Measurements from ENCODE around the gene TBC1D20. TPM values are rescaled to one million over a fixed set of nuclear protein-coding genes. Genes with fewer than 3 reads are reported as not detected.

The TBC1D20 gene
- total RNA-seq, 1 donor from 2014 or later = 24.1 TPM

GRCh38 chr20:445514-446336 is 16.6 kb downstream of the TBC1D20 start:
- Mint-ChIP-seq H3K36me3 (ENCODE audit: low read depth) (peaks cover 61% of the 10 kb centered on the region), H3K27ac (no peak overlapping the region)

GRCh38 chr20:444862-445426 is 17.4 kb downstream of the TBC1D20 start:
- Mint-ChIP-seq H3K27ac (no peak overlapping the region), H3K4me3 (no peak overlapping the region), H3K4me1 (peaks cover 1% of the 10 kb centered on the region), H3K9me3 (no peaks in the 10 kb centered on the region), H3K27me3 (no peaks in the 10 kb centered on the region), H3K36me3 (ENCODE audit: low read depth) (peaks cover 68% of the 10 kb centered on the region)
- intact Hi-C loops (cut with micrococcal nuclease) = no loop called here
- no peak for TF ChIP-seq CTCF (IDR thresholded peaks at IDR 0.05)
- ChIA-PET POLR2A (no interaction called here), CTCF (interaction anchor here (0.5 kb wide), 1 partner anchor 31 kb away, joined by 3 read pairs; no protein-coding TSS in a partner anchor)
- ATAC-seq (ENCODE audit: low read depth) = no peak
- no peak for DNase-seq

More at GRCh38 chr20:445514-446336, 16.6 kb downstream of the TBC1D20 start:
- no peak for ATAC-seq (ENCODE audit: low read depth)
- Mint-ChIP-seq H3K27me3 (no peaks in the 10 kb centered on the region), H3K4me3 (no peak overlapping the region), H3K9me3 (no peaks in the 10 kb centered on the region), H3K4me1 (no peaks in the 10 kb centered on the region)
- ChIA-PET POLR2A (no interaction called here), CTCF (no interaction called here)
- intact Hi-C loops (cut with micrococcal nuclease) = no loop called here
- no peak for DNase-seq
- no peak for TF ChIP-seq CTCF (IDR thresholded peaks at IDR 0.05)

GRCh38 chr20:444117-444516 is 18.2 kb downstream of the TBC1D20 start:
- CTCF ChIA-PET = no interaction called here

GRCh38 chr20:443223-443775 is 19.0 kb downstream of the TBC1D20 start:
- Mint-ChIP-seq H3K27ac (no peak overlapping the region), H3K4me1 (peaks cover 18% of the 10 kb centered on the region)
- POLR2A ChIA-PET = no interaction called here

More at GRCh38 chr20:444117-444516, 18.2 kb downstream of the TBC1D20 start:
- H3K27me3 Mint-ChIP-seq = no peaks in the 10 kb centered on the region
- peaks cover 10% of the 10 kb centered on the region for H3K4me1 Mint-ChIP-seq
- DNase-seq (no peak), ATAC-seq (ENCODE audit: low read depth) (no peak)
- intact Hi-C loops (cut with micrococcal nuclease) = no loop called here
- no peak overlapping the region for H3K4me3 Mint-ChIP-seq
- POLR2A ChIA-PET = no interaction called here
- no peak overlapping the region for H3K27ac Mint-ChIP-seq
- no peaks in the 10 kb centered on the region for H3K9me3 Mint-ChIP-seq
- peaks cover 72% of the 10 kb centered on the region for H3K36me3 Mint-ChIP-seq (ENCODE audit: low read depth)
- TF ChIP-seq CTCF (IDR thresholded peaks at IDR 0.05) = no peak

More at GRCh38 chr20:443223-443775, 19.0 kb downstream of the TBC1D20 start:
- H3K4me3 Mint-ChIP-seq = no peak overlapping the region
- no peaks in the 10 kb centered on the region for H3K9me3 Mint-ChIP-seq
- CTCF ChIA-PET = no interaction called here
- H3K27me3 Mint-ChIP-seq = no peaks in the 10 kb centered on the region
- DNase-seq (no peak), ATAC-seq (ENCODE audit: low read depth) (no peak)
- intact Hi-C loops (cut with micrococcal nuclease) = no loop called here
- TF ChIP-seq CTCF (IDR thresholded peaks at IDR 0.05) = no peak
- H3K36me3 Mint-ChIP-seq (ENCODE audit: low read depth) = peaks cover 77% of the 10 kb centered on the region
